NCI-H1092 treated with DMSO at 0.1 percent for 48 hours (cell line): ENCODE measurements around the gene NDRG4.

ENCODE experiments used
- DNase-seq: peaks from one replicate; lab custom pipeline; 2025; lab: John Stamatoyannopoulos, UW

NDRG4 gene

DNA sequence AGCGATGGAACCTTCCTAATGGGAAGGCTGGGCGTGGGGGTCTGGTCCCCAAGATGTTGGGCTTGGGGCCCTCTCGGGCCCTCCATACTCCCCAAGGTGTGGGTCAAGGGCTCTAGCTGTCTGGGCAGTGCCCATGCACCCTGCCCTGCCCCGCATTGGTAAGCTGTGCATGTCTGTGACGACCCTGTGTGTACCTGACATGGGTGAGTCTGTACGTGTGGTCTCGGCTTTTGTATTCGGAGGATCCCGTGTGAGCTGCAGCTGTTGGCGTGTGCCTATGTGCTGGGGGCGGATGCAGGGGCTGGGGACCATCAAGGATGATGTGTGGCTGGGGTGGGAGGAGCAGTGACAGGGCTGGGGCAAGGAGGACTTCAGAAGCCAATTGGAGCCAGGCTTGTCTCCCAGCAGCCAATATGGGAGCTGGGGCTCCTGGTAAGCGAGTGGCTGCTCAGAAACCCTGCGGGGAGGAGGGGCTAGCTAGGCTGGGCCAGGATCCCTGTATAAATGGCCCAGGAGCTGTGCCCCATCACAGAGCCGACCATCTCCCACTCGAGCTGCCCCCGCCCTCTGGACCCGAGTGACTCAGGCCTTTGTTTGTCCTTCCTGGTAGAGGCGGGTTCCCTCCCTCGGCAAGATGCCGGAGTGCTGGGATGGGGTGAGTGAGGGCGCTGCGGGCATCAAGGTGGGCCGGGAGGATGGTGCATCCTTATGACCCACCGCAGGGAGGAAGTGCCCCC is at the start of gene NDRG4:
Gene NDRG4, plus strand, starts transcription at position 529 of the 737 bp plus-strand sequence. Its CDS starts 106 bp downstream, at position 635.
- peak; percentile 86 for DNase-seq

DNA sequence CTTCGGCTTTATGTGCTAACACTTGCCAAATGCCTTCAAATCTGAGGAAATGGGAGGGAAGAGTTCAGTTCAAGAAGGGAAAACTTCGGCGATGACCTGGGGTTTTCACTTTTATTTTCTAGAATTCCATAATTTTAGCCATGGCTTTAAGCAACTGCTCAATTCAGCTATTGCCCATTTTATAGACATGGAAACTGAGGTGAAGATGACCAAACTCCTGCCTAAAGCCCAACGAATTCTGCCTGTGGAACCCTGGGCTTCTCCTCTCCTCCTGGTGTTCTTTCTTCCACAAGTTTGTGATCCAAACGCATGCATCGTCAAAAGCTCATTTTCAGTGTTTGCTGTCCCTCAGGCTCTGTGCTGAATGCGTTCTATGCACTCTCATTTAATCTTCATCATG is 49.4 kb upstream of the NDRG4 start:
- no peak for DNase-seq

DNA sequence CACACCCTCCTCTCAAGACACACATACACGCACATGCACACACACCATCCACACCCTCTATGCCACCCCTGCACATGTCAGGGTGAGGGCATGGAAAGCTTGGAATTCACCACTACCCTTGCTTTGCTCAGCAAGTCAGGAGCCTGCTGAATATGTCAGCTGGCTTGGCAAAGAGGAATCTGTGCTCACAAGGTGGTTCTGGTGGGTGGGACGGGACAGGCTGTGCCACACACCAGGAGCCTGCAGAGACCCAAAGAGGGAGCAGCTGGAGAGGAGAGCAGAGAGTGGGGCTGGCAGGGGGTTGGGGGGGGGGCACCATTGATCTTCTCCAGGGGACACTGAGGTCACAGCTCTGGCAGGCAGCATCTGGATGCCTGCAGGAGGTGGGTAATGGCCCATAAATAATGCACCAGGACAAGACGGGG is 48.7 kb upstream of the NDRG4 start:
- no peak for DNase-seq

DNA sequence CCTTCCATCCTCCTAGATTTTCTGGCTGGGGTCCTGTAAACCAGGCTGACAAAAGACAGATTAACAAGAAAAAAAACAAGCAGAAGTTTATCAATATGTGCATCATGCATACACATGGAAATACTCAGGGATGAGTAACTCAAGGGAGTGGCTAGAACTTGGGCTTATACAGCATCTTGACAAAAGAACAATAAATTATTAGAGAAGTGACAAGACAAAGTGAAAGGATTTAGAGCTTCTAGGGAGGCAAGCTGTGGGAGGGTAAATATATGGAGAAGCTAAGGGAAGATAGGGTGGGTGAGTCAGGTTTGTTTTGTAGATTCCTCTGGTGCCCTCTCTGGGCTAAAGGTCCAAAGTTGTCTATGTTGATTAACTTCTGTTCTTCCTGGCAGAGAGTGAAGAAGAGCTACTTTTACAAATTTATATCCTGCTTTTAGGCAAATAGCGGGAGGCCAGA is 48.0 kb upstream of the NDRG4 start:
- DNase-seq = no peak

DNA sequence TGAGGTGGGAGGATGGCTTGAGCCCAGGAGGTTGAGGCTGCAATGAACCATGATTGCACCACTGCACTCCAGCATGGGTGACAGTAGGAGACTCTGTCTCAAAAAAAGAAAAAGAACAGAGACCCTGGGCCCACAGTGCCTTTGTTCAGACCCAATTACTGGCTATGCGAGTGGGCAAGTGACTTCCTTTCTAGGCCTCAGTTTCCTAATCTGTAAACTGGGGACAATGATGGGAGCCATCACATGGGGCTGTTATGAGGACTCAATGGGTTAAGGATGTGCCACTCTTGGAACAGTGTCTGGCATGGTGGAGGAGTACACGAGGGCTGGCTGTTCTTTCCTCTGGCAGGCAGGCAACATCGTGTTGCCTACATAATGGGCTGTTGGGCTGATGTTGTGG is 47.3 kb upstream of the NDRG4 start:
- DNase-seq = no peak

GRCh38 chr16:58454178-58454577 is 45.8 kb upstream of the NDRG4 start:
- no peak for DNase-seq

- DNase-seq = no peak
These were observed 45.1 kb upstream of the NDRG4 start for GRCh38 chr16:58454856-58455255.

- no peak for DNase-seq
These were observed 44.2 kb upstream of the NDRG4 start for GRCh38 chr16:58455750-58456149.

DNA sequence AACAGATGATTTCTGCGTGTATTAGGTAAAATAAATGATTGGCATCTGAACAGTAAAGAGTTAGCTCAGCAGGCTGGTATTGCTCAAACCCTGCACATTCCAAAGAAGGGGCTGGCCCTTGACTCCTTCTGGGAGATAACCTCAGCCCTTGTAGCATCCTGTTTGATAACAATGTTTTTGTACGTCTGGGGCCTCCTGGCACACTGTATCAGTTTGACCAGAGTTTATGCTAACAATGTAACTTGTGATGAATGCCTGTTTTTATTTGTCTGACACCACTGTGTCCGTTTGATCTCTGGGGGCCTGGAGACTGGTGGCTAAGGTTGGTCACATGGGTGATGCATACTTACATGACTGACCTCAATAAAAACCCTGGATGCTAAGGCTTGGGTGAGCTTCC is 43.8 kb upstream of the NDRG4 start:
- no peak for DNase-seq

DNA sequence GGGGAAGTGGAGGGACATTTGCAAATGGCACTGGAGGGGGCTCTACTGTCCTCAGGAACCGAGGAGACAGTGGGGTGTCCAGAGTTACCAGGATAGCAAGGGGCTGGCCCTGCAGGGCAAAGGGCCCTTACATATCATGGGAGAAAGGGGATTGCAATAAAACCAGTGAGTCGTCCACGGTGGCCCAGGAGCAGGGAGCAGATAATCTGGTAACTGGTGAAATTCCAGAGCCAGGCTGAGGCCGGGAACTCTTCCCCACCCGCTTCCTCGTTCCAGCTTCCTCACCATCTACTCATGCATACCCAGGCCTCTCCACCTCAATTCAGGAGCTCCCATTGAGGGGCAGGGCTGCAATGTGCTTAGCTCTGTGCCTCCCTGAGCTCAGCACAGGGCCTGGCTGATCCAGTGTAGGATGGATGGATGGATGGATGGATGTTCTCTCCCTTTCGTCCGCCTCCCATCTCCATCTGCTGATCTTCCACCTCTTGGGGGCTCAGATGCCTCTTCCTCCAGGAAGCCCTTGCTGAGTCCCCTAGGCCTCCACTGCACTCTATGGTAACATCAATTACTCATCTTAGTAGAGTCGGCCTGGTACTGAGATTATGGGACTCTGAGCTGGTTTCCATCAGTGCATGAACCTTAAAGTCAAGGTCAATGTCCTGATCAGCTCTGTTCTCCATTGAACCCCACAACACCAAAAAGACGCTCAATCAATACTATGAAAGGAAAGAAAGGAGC is 41.2 kb upstream of the NDRG4 start:
- DNase-seq = no peak

GRCh38 chr16:58459344-58460218 is 40.4 kb upstream of the NDRG4 start:
- no peak for DNase-seq

DNA sequence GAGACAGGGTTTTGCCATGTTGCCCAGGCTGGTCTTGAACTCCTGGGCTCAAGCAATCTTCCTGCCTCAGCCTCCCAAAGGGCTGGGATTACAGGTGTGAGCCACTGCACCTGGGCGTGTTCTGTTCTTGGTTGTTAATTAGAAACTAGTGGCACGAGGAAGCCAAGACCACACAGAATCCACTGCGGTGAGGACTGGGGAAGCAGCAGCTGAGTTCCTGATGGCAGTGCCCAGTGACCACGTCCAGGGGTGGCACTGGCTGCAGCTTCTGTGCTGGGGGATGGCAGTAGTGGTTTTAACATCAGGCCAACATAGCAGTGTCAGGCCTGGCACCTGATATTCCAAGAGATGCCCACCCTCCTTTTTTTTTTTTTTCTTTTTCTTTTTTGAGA is 39.7 kb upstream of the NDRG4 start:
- DNase-seq = no peak

GRCh38 chr16:58461056-58461455 is 38.9 kb upstream of the NDRG4 start:
- no peak for DNase-seq

DNA sequence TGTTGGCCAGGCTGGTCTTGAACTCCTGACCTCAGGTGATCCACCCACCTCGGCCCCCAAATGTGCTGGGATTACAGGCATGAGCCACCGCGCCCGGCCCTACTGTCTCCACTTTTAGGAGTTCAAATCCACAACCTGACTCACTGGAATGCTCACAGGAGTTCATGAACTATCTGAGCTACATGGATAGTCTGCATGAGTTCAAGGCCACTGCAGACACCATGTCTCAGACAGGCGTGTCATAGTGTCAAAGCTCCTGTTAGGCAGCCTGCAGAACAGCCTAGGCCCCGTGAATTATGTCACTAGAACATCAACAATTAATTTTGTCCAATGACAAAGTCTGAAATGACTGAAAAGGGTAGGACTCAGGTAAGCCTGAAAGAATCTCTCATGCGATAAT is 38.3 kb upstream of the NDRG4 start:
- no peak for DNase-seq

DNA sequence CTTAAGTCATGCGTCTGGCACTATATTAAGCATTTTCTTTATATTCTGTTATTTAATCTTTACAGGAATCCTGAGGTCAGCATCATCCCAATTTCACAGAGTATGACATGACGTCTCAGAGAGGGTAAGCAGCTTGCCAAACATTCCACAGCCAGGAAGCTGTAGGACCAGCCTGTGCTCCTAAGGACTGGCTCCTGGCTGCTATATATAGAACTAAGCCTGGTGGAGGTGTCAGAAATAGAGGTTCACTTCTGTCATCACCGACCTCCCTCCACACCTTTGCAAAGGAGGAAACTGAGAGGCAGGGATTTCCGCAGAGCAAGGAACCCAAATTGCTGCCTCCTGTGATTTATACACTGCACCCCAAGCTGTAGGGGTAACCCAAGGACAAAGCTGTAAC is 37.9 kb upstream of the NDRG4 start:
- DNase-seq = no peak

DNA sequence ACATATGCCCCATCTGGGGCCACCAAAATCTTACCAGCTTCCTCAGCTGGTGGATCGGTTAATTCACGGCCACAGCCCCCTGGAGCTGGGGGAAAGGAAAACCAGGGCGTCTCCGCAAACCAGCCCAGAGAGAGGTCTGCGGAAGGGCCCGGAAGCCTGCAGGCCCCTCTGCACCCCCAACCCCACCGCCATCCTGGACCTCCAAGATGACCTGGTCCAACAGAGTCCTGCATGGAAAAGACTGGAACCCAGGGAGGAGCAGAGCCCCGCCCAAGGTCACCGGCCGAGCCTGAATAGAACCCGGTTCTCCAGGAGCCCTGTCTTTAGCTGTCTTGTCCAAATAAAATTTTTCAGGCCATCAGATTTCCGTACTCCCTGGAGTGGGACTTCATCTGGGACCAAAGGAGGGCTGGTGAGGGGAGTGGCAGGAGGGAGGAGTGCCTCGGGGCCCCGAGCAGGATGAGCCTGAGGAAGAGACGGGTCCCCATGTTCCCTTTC is 37.4 kb upstream of the NDRG4 start:
- no peak for DNase-seq

GRCh38 chr16:58462997-58463941 is 36.7 kb upstream of the NDRG4 start:
- no peak for DNase-seq

DNA sequence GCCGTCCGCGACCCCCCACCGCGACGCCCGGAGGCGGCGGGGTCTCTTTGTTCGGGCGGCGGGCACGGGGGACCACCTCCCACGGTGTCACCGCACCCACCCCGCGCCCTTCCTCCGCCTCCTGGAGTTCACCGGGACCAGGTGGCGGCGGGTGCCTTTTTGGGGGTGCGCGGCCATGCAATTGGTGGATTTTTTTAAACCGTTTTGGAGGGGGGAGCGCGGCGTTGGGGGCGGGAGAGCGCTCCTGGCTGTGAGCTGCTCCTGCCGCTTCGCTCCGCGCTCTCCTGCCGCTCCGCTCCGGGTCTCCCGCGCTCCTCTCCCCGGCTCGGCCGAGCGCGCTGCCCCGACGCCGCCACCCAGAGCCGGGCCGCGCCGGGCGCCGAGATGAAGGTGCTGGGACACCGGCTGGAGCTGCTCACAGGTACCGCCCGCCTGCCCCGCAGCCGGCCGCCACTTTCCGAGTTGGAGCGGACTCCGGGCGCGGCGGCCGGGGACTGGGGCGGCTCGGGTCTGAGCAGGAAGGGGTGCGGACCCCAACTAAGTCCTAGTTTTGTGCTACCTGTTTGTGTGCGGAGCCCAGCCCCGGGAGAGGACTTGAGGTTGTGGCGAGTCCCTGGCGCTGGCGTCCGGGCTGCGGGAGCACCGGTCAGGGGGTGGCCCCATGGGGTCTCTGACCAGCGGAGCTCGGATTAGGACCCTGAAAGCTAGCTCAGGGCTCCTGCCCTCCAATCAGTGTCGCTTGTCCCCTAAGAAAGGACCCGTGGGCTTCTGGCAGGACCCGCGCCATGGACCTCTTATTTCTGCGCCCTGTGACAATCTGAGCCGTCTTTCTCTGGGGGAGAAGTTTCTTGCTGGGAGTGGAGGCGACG is 35.7 kb upstream of the NDRG4 start:
- no peak for DNase-seq

DNA sequence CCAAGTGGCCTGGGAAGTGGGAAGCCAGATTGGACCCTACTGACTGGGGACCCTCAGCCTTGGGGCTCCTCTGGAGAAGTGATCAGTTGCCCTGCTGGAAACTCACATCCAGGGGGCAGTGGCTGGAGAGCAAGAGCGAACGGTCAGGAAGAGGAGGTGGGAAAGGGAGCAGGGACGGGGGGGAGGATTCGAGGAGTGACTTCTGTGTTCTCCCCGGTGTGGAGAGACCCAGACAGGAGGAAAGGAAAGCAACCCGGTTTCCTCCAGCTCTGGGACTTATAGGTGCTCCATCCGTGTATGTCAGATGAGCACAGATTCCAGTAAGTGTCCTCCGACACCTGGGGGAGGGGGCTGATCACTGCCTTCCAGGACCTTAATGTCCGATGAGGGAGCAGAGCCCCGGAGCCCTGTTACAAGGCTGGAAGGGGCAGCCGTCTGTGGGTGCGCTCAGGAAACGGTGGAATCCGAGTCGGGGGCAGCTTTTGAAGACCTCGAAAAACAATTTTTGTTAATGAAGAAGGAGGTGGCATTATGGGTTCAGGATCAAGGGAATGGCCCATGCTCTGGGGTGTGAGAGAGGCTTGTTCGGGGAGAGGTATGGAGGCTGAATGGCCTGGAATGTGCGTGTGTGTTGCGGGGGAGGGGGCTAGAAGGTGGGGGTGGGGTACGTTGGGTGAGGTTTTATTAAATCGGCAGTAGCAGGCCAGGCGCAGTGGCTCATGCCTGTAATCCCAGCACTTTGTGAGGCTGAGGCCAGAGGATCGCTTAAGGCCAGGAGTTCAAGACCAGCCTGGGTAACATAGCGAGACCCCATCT is 34.8 kb upstream of the NDRG4 start:
- DNase-seq = no peak
